GM21515 (cell line): ENCODE measurements around the gene COG2.
A peak's percentile ranks its signal among the peaks of the same experiment; 100 is the strongest.
"Not testable (repeated sequence)": the region's sequence is repeated elsewhere in the genome, so short reads cannot be mapped to it uniquely, and the experiment has no call there.

Experiments used
- ATAC-seq: cut with Tn5 transposase; IDR thresholded peaks from one replicate; pipeline ENCODE4 v1.9.1; 2021; ENCODE audit not compliant: unreplicated experiment

The COG2 gene, protein sequence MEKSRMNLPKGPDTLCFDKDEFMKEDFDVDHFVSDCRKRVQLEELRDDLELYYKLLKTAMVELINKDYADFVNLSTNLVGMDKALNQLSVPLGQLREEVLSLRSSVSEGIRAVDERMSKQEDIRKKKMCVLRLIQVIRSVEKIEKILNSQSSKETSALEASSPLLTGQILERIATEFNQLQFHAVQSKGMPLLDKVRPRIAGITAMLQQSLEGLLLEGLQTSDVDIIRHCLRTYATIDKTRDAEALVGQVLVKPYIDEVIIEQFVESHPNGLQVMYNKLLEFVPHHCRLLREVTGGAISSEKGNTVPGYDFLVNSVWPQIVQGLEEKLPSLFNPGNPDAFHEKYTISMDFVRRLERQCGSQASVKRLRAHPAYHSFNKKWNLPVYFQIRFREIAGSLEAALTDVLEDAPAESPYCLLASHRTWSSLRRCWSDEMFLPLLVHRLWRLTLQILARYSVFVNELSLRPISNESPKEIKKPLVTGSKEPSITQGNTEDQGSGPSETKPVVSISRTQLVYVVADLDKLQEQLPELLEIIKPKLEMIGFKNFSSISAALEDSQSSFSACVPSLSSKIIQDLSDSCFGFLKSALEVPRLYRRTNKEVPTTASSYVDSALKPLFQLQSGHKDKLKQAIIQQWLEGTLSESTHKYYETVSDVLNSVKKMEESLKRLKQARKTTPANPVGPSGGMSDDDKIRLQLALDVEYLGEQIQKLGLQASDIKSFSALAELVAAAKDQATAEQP

DNA sequence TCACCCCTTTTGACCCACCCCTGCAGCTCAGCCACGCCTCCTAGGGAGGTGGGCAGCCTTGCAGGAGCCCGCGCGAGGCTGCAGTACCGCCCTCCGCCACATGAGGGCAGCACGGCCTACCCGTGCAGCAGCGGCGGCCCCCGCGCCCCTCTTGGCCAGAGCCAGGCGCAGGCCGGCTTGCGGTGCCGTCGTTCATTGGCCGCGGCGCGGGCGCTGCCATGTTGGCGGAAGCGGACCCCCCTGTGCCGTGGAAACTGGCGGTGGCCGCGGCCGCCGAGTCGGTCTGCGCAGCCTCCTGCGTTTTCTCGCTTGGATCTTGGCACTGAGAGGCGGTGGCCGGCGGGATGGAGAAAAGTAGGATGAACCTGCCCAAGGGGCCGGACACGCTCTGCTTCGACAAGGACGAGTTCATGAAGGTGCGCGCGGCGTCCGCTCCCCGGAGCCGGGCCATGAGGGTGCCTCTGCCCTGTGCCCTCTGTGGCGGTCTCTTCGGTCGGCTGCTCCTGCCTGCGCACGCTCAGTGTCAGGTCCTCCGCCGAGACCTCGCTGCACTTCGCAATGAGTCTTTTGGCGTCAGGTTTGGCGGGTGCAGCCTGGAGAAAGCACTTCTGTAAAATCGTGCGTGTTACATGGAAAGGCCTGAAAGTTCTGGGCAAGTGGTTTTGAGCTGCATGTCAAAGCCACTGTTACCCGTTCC, at the start of gene COG2:
COG2 (plus strand) TSS at position 219 of the 697 bp plus-strand sequence; CDS start at position 345, 126 bp downstream.
- peak; percentile 98 for ATAC-seq

DNA sequence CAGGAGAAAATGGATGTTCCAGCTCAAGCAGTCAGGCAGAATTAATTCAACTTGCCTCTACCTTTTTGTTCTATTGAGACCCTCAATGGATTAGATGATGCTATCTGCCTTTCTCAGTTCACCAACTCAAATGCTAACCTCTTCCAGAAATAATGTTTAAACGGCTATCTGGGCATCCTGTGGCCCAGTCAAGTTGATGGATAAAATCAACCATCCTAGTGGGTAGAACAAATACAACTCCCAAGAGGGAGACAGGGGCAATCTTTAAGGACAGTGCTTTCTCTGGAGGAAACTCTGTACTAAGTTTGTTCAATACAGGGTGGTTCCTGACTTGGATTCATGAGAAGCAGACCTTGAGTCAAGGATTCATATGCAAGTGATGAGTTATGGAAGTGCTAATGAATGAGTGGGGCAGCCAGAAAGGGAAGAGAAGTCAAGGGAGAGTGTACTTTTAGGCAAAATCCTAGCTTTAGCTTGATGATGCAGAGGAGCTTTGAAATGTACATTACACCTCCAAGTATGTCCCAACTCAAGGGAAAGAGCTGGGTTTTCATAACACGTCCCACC, 49.4 kb upstream of the COG2 start:
- ATAC-seq: no peak

DNA sequence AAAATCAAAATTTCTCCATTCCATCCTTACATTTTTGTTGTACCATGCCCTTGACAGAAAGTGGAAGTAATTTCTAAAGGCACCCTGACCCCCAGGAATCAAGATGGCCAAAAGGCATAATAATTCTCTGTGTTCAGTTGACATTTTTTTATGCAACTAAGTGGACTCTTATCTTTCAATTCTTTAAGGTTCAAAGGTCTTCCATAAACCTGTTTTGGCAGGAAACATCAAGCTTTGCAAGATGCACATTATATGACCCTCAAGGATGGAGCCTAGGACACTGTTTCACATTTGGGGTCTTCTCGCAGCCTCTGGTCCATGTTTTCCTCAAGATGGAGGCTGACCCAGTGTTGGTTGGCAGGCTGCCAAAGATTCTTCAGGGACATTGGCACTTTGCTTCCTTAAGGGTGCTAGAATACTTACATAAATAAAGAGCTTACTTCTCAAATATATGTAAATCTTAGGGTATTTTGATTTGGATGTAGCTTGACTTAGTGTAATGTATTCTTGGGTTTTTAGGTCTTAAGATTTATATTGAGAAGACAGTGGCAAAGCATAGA, 48.0 kb upstream of the COG2 start:
- ATAC-seq: no peak

DNA sequence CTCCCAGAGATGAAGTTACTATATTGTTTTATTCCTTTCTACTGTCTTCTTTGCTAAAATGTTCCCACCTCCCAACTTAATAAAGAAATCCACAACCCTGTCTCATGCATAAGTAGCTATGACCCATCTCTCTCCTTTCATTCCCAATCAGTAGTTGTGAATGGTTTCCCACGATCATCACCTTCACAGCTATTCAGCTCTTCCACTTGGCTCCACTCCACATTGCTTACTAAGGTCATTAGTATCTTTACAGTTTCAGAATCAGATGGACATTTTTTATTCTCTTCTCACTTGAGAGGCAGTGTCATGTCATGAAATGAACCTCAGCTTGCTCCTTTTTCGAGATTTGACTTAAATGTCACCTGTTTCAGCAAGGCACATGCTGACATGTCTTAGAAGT, 47.1 kb upstream of the COG2 start:
- ATAC-seq: no peak

DNA sequence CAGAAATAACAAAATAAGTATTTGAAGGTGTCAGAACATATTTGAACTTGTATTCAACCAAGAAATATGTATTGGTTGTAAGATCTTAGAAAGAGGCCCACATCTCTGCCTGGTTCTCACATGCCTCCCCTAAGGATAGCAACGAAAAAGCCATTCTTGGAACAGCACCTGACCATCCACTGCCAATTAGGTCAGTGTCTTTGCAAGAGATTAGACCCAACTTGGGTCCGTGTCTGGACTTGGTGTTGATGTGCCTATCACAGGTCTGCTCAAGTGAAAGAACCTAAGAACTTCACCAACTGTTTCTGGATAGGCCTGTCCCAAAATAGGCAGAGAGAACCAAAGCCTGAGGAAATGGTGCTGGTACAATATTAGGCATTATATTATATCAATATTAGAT, 46.0 kb upstream of the COG2 start:
- no peak for ATAC-seq

DNA sequence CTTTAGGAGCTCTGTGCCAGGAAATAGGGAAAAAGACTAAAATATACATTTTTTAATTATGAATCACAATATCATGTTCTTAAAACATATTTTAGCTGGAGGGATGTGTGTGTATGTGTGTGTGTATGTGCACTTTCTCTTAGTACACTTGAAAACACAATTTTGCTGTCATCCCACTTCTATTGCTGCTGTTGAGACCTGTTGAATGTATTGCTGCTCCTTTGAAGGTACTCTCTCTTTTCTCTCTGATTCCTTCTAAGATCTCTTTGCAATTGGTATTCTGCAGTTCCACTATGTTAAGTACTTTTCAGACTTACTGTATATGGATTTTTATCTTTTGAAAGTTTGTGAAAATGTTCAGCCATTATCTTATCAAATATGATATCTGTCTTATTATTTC, 43.5 kb upstream of the COG2 start:
- no peak for ATAC-seq

DNA sequence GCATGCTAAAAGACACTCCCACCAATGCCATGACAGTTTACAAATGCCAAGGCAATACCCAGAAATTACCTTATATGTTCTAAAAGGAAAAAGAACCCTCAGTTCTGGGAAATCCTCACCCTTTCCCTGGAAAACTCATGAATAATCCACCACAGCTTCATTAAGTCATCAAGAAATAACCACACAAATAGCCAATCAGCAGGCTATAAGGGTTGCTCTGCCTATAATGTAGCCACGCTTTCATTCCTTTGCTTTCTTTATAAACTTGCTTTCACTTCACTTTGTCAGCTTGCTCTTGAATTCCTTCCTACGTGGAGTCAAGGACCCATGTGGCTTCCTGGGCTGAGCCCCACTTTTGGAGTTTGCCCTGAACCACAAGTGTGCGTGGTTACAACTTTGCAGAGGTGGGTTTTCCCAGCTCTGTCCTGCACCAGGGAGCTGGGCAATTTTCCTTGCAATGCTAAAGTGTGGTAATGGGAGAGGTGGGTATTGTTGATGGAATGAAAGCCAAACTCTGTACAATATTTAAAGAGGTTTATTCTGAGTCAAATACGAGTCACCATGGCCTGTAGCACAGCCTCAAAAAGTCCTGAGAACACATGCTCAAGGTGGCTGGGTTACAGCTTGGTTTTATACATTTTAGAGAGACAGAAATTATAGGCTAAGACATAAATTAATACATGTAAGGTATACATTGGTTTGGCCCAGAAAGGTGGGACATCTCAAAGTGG, 42.2 kb upstream of the COG2 start:
- ATAC-seq: no peak

DNA sequence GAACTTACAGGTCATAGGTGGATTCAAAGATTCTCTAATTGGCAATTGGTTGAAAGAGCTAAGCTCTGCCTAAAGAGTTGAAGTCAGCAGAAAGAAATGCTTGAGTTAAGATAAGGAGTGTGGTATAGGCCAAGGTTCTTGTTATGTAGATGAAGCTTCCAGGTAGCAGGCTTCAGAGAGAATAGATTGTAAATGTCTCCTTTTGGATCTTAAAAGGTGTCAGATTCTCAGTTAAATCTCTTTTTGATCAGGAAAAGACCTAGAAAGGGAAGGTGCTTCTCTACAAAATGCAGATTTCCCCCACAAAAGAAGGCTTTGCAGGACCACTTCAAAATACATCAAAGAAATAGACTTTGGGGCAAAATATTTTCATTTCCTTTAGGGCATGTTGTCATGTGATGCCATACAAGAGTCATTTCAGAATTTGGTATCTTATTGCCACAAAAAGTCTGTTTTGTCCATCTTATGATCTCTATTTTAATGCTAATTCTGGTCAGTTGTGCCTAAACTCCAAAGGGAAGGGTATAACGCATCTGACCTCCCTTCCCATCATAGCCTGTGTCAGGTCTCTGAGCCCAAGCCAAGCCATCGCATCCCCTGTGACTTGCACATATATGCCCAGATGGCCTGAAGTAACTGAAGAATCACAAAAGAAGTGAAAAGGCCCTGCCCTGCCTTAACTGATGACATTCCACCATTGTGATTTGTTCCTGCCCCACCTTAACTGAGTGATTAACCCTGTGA, 41.5 kb upstream of the COG2 start:
- ATAC-seq: not testable (repeated sequence)

DNA sequence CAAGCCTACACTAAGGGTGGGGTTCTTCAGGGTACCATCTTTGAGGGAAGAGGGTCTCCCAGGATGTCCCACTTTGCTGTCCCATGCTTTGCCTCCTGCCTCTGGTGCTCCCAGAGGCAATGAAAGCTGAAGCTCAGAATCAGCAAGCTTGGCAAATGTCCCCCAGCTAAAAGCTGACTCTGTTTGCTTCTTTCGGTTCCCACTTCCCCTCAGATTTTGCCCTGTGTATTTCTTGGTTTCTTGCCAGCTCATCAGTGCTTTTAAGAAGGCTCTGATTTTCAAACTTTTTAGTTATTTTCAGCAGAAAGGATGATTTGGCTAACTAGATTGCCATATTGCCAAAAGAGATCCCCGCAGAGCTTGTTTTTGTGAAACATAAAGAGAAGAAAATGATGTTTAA, 33.1 kb upstream of the COG2 start:
- no peak for ATAC-seq

DNA sequence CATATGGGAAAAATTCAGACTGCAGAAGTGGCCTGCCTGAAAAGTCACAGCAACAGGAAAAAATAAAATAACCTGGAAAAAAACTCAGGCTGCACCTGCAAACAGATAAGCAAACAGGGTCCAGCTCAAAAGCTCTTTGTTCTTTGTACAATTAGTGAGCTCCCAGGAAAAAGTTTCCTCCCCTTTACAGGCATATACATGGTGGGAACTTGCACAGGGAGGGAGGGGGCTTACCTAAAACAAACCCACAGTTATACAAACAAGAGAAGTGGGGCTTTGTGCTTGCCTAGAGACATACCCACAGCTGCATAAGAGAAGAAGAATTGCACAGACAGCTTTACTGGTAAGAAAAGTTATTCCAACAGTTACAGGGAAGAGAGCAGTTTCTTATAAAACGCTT, 31.7 kb upstream of the COG2 start:
- no peak for ATAC-seq

DNA sequence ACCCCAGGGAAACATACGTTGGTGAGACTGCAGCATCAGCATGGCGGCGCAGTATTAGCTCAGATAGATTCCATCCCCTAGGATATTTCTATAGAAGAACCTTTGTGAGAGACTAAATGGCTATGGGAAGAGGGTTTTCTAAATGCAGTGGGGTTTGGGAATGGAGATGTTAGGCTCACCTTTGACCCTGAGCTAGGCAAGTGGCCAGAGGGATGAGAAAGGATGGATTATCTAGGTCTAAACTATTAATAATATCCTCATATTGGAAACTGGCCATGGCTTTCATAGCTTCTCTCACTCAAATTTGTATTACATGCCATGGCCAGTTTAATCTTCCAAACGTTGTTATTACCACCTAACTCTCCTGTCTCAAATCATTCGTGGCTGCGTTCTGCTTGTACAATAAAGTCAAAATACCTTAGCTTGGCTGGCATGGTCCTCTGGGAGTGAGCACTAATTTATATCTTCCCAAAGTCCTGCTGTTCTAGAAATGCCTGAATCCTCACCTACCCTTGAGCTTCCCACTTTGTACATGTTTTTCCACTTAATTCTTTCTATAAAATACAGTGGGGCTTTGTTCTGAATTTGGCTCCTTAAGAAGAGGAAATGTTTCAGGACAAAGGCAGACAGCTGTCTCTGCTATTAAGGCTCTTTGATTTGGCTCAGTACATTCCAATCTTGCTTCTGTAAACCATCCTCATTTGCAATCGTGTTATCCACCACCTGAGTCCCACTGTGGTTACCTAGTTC, 31.0 kb upstream of the COG2 start:
- ATAC-seq: no peak

DNA sequence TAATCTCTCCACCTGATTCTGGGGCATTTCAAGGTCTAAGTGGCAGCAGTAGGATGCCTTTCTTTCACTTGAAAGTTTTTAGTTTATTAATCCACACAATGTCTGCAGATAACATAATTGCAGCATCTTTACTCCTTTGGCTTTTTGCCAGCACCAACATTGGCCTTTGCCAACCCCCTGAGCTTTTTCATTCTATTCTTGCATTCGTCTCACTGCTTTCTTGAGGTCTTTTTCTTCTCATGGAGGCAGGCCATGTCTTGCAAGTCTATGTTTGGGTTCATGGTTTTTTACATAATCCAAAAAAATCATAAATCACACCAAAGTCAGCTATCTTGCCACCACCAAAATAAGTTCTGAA, 30.4 kb upstream of the COG2 start:
- no peak for ATAC-seq

DNA sequence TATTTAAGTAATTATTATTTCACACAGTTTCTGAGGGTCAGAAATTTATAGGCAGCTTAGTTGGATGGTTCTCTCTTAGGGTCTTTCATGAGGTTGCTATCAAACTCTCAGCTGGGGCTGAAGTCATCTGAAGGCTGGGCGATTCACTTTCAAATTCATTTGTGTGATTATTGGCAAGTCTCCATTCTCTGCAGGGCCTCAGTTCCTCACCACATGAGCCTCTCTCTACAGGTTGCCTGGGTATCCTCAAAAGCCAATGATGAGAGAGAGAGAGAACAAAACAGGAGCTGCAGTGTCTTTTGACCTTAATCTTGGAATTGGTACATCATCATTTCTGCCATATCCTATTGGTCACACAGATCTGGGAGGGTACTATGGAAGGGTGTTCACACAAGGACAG, 29.6 kb upstream of the COG2 start:
- no peak for ATAC-seq

DNA sequence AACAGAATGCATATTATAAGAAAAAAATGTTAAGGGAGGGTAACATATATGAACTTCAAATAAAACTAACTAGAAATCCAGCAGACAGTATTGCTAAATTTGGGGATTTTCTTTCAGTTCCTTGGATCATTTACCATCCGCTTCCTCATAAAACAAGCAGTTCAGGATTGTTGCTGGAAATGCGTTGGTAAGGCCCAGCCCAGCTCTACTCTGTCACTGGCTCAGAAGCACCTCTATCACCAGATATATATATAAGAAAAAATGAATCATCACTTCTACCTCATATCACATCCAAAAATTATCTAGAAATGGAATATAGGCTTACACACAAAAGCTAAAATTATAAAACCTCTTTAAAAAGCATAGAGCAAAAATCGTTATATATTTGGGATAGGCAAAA, 28.2 kb upstream of the COG2 start:
- ATAC-seq: no peak

DNA sequence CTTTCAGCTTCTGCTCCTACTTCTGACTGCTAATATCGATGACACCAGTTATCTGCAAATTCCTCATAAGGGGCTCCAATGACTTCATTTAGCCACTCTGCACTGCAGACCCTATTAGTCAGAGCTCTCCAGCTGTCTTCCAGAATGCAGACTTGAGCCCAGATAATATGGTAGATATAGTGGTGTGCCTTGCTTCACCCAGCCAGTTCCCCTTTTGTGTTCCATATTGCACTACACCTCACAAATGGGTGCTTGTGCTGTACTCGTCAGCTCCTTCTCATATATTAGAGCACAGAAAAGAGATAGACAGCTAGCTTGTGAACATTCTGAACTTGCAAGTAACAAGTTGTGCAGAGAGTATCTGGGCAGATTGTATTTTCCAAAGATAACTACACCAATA, 23.7 kb upstream of the COG2 start:
- no peak for ATAC-seq

DNA sequence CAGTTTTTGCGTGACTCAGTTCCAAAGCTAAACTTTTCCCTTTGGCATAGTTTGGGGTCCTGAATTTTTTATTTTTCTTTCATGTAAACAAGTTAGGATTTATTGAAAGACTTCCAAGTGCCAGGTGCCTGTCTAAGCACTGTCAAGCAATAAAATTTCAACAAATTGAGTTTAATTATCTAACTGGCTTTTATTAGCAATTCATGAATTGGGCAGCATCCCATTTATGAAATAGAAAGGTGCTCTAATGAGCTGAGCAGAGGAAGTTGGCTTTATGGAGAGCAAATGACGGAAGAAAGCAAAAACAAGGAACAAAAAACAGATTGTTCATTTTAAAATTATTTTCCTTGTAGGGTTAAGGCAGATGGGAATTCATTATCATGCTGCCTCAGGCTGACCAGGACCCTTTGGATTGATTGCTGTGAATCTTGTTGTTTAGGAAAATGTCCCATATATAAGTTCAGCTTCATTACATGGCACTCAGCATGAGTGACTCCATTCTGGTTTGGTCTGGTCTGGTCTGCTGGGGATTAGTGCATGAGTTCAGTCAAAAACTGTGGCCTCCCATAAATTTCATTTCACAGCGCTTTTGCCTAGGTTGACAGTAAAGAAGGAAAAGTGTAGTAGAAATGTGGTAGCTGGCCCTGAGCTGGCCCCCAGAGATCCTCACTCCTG, 21.5 kb upstream of the COG2 start:
- no peak for ATAC-seq

DNA sequence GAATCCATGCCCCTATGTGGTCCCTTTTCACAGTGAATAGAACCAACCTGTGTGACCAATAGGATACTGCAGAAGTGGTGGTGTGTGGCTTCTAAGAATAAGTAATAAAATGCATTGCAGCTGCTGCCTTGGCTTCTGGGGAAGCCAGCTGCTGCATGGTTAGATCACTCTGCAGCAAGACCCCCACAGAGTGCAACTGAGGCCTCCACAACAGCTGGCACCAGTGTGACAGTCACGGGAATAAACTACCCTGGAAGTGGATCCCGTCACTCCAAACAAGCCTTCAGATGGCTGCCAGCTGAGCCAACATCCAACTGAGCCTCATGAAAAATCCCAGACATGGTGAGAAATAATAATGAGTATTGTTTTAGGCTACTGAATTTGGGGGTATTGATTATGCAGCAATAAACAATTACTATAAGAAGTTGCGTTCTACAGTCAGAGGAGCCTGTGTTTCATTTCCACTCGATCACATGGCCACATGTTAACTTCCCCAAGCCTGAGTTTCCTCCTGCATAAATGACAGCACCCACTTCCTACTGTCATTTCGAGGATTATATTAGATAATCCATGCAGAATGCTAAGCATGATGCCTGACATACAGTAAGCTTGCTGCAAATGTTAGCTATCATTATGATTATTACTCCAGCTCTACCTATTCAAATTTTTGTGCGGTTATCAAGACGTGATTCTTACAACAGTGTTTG, 20.8 kb upstream of the COG2 start:
- no peak for ATAC-seq

DNA sequence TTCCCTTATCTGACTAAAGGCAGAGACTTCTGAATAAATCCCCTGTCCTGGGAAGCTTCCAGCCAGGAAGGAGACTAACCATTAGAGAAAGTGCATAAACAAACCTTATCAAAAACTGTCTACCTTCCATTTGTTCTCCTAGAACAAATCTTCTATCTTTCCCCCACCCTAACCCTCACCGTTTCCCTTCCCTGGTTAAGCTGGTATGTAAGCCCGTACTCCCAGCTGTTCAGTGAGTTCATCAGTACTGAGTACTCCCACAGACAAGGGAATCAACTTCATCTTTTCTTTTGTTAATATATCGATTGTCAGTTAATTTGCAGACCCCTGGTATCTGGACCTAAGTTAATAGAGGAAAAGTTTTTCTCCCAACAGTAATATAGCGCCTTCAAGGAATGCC, 20.1 kb upstream of the COG2 start:
- no peak for ATAC-seq
